NCI-H774 (cell line): ENCODE data around the gene CSTF2T.

ENCODE experiments used
- DNase-seq: peaks from one replicate; lab custom pipeline; 2025; lab: John Stamatoyannopoulos, UW

Gene CSTF2T, protein sequence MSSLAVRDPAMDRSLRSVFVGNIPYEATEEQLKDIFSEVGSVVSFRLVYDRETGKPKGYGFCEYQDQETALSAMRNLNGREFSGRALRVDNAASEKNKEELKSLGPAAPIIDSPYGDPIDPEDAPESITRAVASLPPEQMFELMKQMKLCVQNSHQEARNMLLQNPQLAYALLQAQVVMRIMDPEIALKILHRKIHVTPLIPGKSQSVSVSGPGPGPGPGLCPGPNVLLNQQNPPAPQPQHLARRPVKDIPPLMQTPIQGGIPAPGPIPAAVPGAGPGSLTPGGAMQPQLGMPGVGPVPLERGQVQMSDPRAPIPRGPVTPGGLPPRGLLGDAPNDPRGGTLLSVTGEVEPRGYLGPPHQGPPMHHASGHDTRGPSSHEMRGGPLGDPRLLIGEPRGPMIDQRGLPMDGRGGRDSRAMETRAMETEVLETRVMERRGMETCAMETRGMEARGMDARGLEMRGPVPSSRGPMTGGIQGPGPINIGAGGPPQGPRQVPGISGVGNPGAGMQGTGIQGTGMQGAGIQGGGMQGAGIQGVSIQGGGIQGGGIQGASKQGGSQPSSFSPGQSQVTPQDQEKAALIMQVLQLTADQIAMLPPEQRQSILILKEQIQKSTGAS

DNA sequence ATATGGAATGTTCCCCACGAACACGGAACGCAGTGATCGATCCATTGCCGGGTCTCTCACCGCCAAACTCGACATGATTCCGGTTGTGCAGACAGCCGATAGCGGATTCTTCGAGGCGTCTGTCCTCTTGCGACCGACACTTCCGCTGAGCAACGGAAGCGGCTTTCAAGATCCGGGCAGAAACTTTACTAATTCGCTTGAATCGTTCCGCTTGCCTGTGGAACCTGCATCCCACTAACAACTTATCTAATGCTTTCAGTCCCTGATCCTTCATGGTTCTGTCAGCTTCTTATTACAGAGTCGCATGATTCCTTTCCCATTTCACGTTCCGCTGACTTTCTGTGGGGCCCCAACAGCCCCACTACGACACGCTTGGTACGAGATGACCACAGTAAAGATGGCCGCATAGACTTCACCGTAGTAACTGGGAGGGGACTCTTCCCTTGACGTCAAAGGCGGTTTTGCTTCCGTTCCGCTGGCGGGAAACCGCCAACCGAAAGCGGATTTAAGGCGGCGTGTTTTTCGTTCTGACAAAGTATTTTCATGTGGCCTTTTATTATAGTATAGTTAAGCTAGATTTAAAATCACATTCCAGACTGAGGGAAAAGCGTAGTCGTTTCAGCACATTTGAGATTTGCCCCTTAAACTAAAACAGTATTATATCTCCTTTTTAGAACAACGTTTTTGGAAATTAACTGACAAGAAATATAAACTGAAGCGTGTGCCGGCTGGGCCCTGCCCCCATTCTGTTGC, at the start of gene CSTF2T:
Gene CSTF2T, minus strand, starts transcription at position 121 of the 753 bp plus-strand sequence. Its CDS starts 46 bp downstream, at position 75.
- DNase-seq: peak; percentile 90

DNA sequence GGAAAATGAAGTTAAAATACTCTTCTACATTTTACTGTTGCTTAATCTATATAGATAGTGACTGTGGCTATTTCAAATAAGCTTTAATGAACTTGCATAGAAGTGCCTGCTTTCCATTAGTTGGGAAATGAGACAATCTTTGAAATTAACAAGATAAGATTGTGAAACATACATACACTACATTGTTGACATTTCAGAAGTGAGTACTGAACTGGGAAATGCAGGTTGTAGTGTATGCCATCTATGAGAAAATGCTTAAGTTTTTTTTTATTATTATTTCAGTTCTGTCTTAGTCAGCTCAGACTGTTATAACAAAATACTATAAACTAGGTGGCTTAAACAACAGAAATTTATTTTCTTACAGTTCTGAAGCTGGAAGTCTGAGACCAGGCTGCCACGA, 49.6 kb upstream of the CSTF2T start:
- no peak for DNase-seq

DNA sequence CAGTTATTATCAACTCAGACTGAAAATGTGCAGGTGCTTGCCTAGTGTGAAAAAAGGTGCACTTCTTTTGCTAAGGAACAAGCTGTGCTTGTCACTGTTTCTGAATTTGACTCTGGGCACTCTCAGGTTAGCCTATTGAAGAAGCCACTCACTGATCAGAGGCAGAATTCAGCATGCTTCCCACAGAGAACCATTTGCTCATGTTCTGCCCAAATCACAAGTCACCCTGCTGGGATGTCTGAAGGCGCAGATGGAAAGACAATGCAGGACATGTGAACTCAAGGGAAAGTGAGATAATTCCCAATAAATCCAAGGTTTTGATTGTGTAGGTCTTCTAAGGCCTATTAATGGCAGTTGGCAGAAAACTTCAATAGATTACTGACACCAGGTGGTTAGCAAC, 47.8 kb upstream of the CSTF2T start:
- DNase-seq: no peak

GRCh38 chr10:51745397-51745796, 46.0 kb upstream of the CSTF2T start:
- no peak for DNase-seq

GRCh38 chr10:51744235-51745000, 45.0 kb upstream of the CSTF2T start:
- DNase-seq: no peak

- DNase-seq: no peak
Observed at GRCh38 chr10:51743146-51743545, 43.8 kb upstream of the CSTF2T start.

- no peak for DNase-seq
Observed at GRCh38 chr10:51733057-51733456, 33.7 kb upstream of the CSTF2T start.

DNA sequence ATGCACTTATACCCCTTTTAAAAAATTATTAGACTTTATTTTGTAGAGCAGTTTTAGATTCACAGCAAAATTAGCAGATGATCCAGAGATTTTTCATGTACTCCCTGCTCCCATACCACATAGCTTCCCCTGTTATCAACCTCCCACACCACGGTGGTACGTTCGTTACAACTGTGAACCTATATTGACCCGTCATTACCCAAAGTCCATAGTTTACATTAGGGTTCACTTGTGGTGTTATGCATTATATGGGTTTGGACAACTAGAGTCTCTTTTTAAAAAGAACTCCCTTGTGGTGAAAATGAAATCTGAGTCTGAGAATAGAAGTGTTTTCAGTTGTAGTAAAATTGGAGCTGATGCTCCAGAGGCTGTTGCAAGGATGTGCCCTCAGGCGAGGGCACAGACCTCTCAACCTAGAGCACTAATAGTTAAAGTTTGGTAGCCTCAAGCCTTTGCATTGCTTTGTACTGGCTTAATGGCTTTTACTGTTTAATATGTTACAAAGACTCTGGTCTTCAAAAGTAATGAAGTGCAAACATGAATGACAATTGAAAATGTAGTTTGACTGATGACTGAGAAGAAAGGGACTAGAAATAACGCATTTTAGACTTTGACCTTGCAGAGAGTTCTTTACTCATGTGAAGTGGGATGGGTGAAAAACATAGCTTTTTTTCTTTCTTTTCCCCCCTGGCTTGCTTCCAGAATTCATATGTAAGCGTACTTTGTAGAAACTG, 30.6 kb upstream of the CSTF2T start:
- no peak for DNase-seq

DNA sequence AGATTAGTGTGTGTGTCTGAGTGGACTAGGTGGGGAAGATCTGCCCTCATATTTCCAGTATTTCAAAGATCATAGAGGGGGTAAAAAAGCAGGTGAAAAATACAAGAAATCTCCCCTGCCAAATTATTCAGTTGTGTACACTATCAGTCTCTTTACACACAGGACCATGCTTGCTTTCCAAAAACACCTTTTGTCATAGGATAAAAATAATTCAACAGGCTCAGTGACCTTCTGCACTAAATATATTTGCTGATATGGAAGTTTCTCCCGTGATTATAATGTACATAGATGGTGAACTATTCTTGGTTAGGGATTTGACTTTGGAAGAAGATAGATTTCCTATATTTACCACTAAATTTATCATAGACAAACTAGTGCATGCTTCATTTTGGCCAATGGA, 24.6 kb upstream of the CSTF2T start:
- no peak for DNase-seq

DNA sequence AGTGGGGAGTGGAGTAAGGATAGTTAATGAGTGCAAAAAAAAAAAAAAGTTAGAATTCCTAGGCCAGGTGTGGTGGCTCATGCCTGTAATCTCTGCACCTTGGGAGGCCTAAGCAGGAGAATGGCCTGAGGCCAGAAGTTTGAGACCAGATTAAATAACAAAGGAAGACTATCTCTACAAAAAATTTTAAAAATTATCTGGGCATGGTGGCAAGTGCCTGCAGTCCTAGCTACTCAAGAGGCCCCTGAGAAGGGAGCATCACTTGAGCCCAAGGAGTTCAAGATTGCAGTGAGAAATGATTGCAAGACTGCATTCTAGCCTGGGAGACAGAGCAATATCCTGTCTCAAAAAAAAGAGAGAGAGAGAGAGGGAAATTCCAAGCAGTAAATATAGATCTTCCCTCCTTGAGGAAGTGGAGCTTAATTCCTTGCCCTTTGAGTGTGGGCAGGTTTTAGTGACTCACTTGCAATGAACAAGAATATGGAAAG, 19.5 kb upstream of the CSTF2T start:
- DNase-seq: no peak

- no peak for DNase-seq
Observed at GRCh38 chr10:51716981-51717380, 17.6 kb upstream of the CSTF2T start.

- DNase-seq: no peak
Observed at GRCh38 chr10:51711519-51711891, 12.1 kb upstream of the CSTF2T start.

GRCh38 chr10:51709324-51709972, 10.1 kb upstream of the CSTF2T start:
- DNase-seq: no peak

DNA sequence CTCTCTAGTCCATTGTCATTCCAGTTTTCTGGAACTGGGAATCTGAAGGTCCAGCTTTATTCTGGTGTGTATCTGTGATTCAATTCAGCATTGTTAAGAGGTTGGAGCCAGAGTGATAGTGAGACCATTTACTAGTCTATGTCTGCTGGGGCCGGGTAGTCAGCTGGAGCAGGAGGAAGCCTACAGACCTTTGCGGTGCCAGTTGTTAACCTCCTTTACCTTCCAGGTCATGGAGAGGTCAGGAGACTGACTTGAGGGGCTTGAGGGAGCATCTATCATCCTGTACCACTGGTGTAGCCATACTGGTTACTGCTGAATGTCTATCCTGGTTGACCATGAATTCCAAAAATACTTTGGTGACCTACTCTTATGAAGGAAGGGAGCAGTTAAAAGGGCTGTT, 9.2 kb upstream of the CSTF2T start:
- DNase-seq: no peak

- no peak for DNase-seq
Observed at GRCh38 chr10:51707821-51708424, 8.5 kb upstream of the CSTF2T start.

- no peak for DNase-seq
Observed at GRCh38 chr10:51707392-51707791, 8.0 kb upstream of the CSTF2T start.

DNA sequence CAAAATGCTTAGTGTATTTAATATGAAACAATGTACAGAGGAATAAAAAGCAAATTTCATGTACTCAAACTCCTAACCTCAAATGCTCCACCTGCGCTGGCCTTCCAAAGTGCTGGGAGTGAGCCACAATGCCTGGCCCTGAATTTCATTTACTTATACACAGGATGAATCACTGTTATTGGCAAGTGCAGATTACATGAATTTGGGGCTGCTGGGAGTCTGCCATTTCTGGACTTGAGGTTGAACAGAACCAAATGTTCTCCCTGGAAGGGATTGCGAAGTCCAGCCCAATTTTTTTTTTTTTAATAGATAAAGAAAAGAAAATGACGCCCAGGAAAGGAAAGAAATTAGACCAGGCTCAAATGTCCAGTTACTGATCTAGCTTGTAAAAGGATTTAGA, 6.8 kb upstream of the CSTF2T start:
- DNase-seq: no peak

DNA sequence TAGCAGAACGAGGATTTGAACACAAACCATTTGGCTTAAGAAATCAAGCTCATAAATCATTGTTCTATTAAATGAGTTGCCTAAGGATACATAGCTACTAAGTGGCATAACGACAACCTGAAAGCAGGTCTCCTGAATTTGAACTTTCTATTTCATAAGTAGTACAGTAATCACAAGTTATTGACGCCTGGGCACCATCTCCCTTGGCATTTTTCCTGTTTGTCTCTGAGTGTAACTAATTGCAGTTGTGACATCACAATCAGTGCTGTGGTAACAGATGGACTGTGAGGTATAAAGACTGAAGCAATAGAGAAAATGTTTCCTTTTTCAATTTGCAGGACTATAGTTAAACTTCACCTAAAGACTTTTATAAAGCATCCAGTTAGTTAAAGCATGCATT, 6.4 kb upstream of the CSTF2T start:
- no peak for DNase-seq

- DNase-seq: peak; percentile 45
Observed at GRCh38 chr10:51700228-51700817, 928 bp upstream of the CSTF2T start.

DNA sequence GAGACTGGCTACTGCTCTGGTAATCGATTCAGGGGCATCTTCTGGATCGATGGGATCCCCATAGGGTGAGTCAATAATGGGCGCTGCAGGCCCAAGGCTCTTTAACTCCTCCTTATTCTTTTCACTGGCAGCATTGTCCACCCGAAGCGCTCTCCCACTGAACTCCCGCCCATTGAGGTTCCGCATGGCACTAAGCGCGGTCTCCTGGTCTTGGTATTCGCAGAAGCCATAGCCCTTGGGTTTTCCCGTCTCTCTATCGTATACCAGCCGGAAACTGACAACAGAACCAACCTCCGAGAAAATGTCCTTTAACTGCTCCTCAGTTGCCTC, 285 bp downstream of the CSTF2T start:
- DNase-seq: peak; percentile 40
